Measurements from ENCODE around the gene RCN1.
"Not testable (repeated sequence)": the region's sequence is repeated elsewhere in the genome, so short reads cannot be mapped to it uniquely, and the experiment has no call there.

RCN1 gene

DNA sequence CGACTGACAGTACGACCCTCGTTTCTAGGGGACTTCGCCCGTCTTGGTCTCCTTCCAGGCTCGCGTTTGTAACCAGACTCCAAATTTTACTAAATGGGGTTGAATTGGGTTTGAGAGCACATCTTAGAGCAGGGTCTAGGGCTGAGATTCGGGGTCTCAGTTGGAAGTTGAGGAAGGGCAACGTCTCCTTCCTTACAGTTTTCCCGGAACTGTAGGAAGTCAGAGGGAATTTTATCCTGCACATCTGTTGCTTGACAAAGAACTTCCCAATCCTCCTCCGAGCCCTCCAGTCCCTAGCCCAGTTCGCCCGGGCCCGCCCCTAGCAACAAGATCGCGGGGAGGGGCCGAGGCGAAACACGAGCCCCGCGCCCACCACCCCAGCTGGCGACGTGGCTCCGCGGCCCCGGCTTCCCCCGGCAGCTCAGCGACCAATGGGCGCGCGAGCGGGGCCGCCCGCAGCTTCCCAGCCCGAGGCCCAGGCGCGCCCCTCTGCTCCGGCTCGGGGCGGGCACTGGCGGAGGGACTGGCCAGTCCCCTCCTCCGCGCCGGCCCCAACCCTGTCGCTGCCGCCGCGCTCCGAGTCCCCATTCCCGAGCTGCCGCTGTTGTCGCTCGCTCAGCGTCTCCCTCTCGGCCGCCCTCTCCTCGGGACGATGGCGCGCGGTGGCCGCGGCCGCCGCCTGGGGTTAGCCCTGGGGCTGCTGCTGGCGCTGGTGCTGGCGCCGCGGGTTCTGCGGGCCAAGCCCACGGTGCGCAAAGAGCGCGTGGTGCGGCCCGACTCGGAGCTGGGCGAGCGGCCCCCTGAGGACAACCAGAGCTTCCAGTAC, at the start of gene RCN1:
Gene RCN1 (plus strand): TSS at position 530 of the 826 bp plus-strand sequence. CDS start 123 bp downstream, at position 653.
- Mint-ChIP-seq H3K9me3 (no peaks in the 10 kb centered on the region), H3K27me3 (peaks cover 10% of the 10 kb centered on the region), H3K4me1 (peaks cover 51% of the 10 kb centered on the region), H3K27ac (peak within 1 kb of the TSS; percentile 94), H3K36me3 (peaks cover 8% of the 10 kb centered on the region), H3K4me3 (peak within 1 kb of the TSS; percentile 89)

GRCh38 chr11:32043737-32044136, 47.1 kb upstream of the RCN1 start:
- Mint-ChIP-seq H3K9me3 (no peaks in the 10 kb centered on the region), H3K27me3 (peaks cover 26% of the 10 kb centered on the region), H3K36me3 (no peaks in the 10 kb centered on the region), H3K27ac (no peak overlapping the region), H3K4me3 (no peak overlapping the region), H3K4me1 (no peaks in the 10 kb centered on the region)

DNA sequence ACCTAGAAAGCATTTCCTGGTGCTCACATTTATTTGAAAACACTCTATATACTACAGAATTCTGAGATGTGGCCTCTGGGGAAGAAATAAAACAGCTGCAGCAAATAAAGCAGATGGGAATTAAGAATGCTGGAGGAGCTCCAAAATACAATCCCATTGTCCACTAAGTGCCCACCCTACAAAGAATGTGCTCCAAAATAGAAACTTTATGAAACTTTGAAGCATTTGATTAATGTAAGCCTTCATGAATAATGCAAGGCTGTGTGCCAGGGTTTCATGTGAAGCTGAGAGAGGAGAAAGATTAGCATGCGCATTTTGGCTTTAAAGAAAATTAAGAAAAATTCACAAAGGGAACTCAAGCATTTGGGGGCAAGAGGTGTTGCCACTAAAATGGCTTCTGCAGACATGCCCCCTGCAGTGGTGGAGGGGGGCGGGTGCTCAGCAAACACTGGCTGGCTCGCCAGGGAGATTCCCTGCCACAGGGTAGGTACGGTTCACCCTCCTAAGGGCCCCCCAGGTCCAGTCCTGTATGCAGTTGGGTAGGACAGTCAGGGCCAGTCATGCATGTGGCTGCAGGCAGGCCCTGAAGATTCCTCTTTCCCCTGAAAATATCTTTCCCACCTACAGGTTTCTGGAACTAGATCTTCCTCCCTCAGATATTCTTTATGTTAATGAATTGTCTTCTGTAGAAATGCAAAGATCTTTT, 46.6 kb upstream of the RCN1 start:
- no peak overlapping the region for H3K27ac Mint-ChIP-seq
- no peaks in the 10 kb centered on the region for H3K9me3 Mint-ChIP-seq
- no peak overlapping the region for H3K4me3 Mint-ChIP-seq
- no peaks in the 10 kb centered on the region for H3K36me3 Mint-ChIP-seq
- no peaks in the 10 kb centered on the region for H3K4me1 Mint-ChIP-seq
- H3K27me3 Mint-ChIP-seq = peaks cover 24% of the 10 kb centered on the region

DNA sequence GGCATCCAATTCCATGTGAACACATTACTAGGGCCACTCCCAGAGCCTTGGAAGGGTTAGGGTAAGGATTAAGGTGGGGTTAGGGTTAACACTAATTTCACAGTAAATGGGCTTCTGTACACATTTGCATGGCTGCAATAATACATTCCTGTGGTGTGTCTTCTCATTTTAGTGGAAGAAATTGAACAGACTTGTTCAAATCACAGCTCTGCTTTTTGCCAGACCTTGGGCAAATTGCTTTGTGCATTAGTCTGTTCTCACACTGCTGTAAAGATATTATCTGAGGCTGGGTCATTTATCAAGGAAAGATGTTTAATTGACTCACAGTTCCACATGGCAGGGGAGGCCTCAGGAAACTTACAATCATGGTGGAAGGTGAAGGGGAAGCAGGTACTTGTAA, 45.4 kb upstream of the RCN1 start:
- H3K27me3 Mint-ChIP-seq = peaks cover 25% of the 10 kb centered on the region
- H3K9me3 Mint-ChIP-seq = no peaks in the 10 kb centered on the region
- no peak overlapping the region for H3K4me3 Mint-ChIP-seq
- H3K27ac Mint-ChIP-seq = no peak overlapping the region
- H3K36me3 Mint-ChIP-seq = no peaks in the 10 kb centered on the region
- H3K4me1 Mint-ChIP-seq = no peaks in the 10 kb centered on the region

- Mint-ChIP-seq H3K27ac (no peak overlapping the region), H3K4me3 (no peak overlapping the region), H3K27me3 (peaks cover 25% of the 10 kb centered on the region), H3K4me1 (no peaks in the 10 kb centered on the region), H3K9me3 (no peaks in the 10 kb centered on the region), H3K36me3 (no peaks in the 10 kb centered on the region)
These were observed 40.6 kb upstream of the RCN1 start for GRCh38 chr11:32050264-32050663.

GRCh38 chr11:32052215-32052614, 38.7 kb upstream of the RCN1 start:
- peaks cover 25% of the 10 kb centered on the region for H3K27me3 Mint-ChIP-seq
- H3K36me3 Mint-ChIP-seq = no peaks in the 10 kb centered on the region
- no peaks in the 10 kb centered on the region for H3K9me3 Mint-ChIP-seq
- H3K4me1 Mint-ChIP-seq = no peaks in the 10 kb centered on the region
- H3K4me3 Mint-ChIP-seq = no peak overlapping the region
- H3K27ac Mint-ChIP-seq = no peak overlapping the region

DNA sequence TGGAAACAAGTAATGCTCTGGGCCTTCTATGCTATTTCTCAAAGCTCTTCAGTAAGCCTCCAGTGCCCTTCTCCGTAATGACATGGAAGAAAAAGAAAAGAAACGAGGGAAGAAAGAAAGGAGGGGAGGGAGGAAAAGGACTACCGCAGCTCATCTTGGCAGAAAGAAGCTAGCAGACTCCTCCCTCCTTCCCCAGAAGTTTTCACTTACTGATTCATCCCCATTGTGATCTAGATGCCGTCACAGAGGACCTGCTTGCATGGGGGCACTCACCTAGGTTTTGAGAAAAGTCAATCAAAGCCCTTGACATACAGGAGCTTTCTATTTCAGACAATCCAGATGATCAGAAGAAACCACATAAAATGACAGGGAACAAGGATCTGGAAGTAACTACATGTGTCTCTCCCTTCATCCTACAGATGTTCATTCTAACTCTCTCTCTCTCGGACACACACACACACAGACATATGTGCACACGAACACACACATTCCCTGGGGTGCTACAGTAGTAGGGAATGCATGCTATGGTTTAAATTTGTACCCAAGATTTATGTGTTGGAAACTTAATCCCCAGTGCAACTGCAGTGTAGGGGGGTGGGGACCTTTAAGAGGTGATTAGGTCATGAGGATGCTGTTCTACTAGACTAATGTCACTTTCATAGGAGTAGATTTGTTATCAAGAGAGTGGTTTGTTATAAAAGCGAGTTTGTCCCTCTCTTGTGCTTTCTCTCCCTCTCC, 37.6 kb upstream of the RCN1 start:
- H3K4me1 Mint-ChIP-seq = no peaks in the 10 kb centered on the region
- H3K9me3 Mint-ChIP-seq = no peaks in the 10 kb centered on the region
- H3K4me3 Mint-ChIP-seq = no peak overlapping the region
- peaks cover 27% of the 10 kb centered on the region for H3K27me3 Mint-ChIP-seq
- H3K36me3 Mint-ChIP-seq = no peaks in the 10 kb centered on the region
- no peak overlapping the region for H3K27ac Mint-ChIP-seq

GRCh38 chr11:32055861-32056260, 35.0 kb upstream of the RCN1 start:
- Mint-ChIP-seq H3K36me3 (no peaks in the 10 kb centered on the region), H3K9me3 (no peaks in the 10 kb centered on the region), H3K27me3 (peaks cover 25% of the 10 kb centered on the region), H3K27ac (no peak overlapping the region), H3K4me3 (no peak overlapping the region), H3K4me1 (no peaks in the 10 kb centered on the region)

GRCh38 chr11:32056438-32056837, 34.4 kb upstream of the RCN1 start:
- peaks cover 23% of the 10 kb centered on the region for H3K27me3 Mint-ChIP-seq
- H3K4me1 Mint-ChIP-seq = no peaks in the 10 kb centered on the region
- H3K36me3 Mint-ChIP-seq = no peaks in the 10 kb centered on the region
- no peak overlapping the region for H3K27ac Mint-ChIP-seq
- no peaks in the 10 kb centered on the region for H3K9me3 Mint-ChIP-seq
- H3K4me3 Mint-ChIP-seq = no peak overlapping the region

DNA sequence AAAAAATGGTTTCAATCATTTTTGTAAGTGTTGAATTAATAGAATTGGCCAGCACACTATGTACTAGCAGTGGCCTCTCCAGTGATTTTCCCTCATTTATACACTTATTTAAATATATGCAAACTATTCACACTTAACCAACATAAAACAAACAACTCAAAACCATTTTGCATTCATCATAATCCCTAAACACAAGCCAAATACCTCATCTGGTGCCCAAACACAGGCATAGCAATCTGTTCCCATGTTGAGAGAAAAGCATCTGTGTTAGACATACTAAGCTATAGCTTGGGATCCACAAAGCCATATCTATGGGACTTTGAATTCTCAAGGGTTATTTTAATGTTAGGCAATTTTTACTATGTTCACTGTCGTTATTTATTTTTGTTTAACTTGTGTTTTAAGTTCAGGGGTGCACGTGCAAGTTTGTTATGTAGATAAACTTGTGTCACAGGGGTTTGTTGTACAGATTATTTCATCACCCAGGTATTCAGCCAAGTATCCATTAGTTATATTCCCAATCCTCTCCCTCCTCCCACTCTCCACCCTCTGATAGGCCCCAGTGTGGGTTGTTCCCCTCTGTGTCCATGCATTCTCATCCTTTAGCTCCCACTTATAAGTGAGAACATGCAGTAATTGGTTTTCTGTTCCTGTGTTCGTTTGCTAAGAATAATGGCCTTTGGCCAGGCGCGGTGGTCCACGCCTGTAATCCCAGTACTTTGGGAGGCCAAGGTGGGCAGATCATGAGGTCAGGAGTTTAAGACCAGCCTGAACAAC, 31.0 kb upstream of the RCN1 start:
- H3K9me3 Mint-ChIP-seq = no peaks in the 10 kb centered on the region
- no peak overlapping the region for H3K27ac Mint-ChIP-seq
- H3K4me3 Mint-ChIP-seq = no peak overlapping the region
- no peaks in the 10 kb centered on the region for H3K4me1 Mint-ChIP-seq
- peaks cover 22% of the 10 kb centered on the region for H3K27me3 Mint-ChIP-seq
- H3K36me3 Mint-ChIP-seq = no peaks in the 10 kb centered on the region

GRCh38 chr11:32062540-32062939, 28.3 kb upstream of the RCN1 start:
- no peak overlapping the region for H3K27ac Mint-ChIP-seq
- no peaks in the 10 kb centered on the region for H3K9me3 Mint-ChIP-seq
- no peaks in the 10 kb centered on the region for H3K36me3 Mint-ChIP-seq
- H3K27me3 Mint-ChIP-seq = peaks cover 21% of the 10 kb centered on the region
- no peaks in the 10 kb centered on the region for H3K4me1 Mint-ChIP-seq
- no peak overlapping the region for H3K4me3 Mint-ChIP-seq

DNA sequence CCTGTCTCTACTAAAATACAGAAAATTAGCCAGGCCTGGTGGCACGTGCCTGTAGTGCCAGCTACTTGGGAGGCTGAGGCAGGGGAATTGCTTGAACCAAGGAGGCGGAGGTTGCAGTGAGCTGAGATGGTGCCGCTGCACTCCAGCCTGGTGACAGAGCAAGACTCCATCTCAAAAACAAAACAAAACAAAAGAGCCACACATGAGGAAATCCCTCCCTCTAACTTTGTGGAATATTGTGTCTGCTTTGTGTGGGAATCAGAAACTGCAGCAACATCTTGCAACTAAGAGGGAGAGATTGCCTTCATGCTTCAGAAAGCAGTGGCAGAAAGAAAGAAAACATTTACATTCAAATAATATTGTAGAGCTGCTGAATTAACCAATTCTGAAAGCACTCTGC, 27.8 kb upstream of the RCN1 start:
- peaks cover 22% of the 10 kb centered on the region for H3K27me3 Mint-ChIP-seq
- H3K36me3 Mint-ChIP-seq, H3K9me3 Mint-ChIP-seq, H3K27ac Mint-ChIP-seq, H3K4me3 Mint-ChIP-seq, H3K4me1 Mint-ChIP-seq: not testable (repeated sequence)

DNA sequence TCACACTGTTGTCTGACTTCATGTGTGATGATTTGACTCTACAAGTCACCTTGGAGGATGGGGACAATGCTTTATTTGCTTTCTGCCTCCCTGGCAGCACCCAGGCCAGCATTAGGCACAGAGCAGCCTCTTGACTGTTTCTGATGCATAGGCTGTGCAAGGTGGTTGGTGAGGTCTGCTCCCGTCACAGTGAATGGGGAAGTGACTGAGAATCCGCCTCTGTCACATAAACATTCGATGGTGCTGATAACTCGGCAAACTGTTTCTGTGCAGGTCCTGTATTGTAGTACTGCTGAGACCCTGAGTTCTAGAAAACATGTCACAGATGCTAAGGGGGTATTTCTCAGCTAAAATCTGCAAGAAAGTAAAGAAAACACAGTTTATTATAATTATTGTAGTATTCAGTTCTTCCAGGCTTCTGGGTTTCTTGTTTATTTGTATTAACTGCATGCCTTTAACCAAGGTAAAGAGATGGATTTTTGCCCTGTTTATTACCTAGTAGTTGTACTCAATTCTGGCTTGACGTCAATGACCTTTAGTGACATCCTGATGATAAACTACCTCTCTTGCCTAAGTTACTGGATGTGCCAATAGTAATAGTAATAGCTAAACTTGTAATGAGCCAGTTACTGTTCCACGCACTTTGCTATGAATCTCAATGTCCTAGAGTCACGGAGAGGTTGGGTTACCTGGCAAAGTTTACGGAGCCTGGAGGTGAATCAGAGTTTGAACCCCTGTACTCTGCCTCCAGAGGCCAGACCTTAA, 24.8 kb upstream of the RCN1 start:
- peaks cover 21% of the 10 kb centered on the region for H3K27me3 Mint-ChIP-seq
- H3K4me3 Mint-ChIP-seq = no peak overlapping the region
- no peak overlapping the region for H3K27ac Mint-ChIP-seq

DNA sequence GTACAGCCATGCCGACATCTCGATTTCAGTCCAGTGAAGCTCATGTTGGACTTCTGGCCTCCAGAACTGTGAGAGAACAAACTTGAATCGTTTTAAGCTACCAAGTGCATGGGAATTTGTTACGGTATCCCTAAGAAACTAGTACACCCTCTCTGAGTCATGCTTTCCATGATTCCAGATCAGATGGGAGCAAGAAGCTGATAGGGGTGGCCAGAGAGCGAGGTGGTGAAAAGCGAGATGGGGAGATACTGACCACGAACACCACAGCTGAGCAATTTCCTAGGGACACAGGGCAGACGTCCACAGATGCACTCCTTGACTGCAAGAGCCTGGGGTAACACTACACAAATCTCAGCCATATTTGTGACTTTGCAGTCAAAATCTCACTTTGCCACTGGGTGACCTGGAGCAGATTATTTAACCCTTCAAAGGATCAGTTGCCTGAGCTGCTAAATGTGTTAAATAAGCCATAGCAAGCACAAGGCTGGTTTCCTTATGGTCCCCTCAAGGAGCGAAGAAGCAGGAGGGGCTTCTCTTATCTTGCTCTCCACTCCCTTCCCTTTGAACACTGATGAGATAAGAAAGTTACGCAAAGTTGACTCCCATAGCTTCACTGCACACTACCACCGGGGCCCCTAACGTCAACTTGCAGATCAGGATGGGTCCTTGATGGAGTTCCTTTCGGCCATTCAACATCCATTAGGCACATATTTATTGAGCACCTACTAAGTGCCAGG, 22.6 kb upstream of the RCN1 start:
- H3K4me3 Mint-ChIP-seq = no peak overlapping the region
- peaks cover 22% of the 10 kb centered on the region for H3K27me3 Mint-ChIP-seq
- H3K9me3 Mint-ChIP-seq = no peaks in the 10 kb centered on the region
- H3K36me3 Mint-ChIP-seq = no peaks in the 10 kb centered on the region
- H3K4me1 Mint-ChIP-seq = no peaks in the 10 kb centered on the region
- H3K27ac Mint-ChIP-seq = no peak overlapping the region

More for the DNA sequence above, 24.8 kb upstream of the RCN1 start:
- Mint-ChIP-seq H3K9me3 (no peaks in the 10 kb centered on the region), H3K36me3 (no peaks in the 10 kb centered on the region), H3K4me1 (no peaks in the 10 kb centered on the region)

Measured in activated naive CD4-positive, alpha-beta T cell treated with anti-CD3 and anti-CD28 coated beads, Interleukin-2, amount 50 U/mL, for 24 hours (primary cell).